ENCODE results near the gene FGFR2. TPM values are rescaled to one million over a fixed set of nuclear protein-coding genes. Genes with fewer than 3 reads are reported as not detected.

Gene FGFR2
- total RNA-seq, 1 experiment from 2014 or later, result 135 TPM

GRCh38 chr10:121551210-121551885 lies 46.9 kb downstream of the FGFR2 start:
- H3K27ac Mint-ChIP-seq, result peak overlapping the region in 1 of 3 experiments; percentile 65; a peak in 1 of 7 replicates
- no peak overlapping the region for H3T11ph ChIP-seq (ENCODE audit: low read length)
- H3K4me2 ChIP-seq (ENCODE audit: insufficient read depth, insufficient read length, low read length), result no peak overlapping the region
- H3K23me2 ChIP-seq (ENCODE audit: insufficient read length, low read depth, low read length, poor library complexity, severe bottlenecking), result no peaks in the 10 kb centered on the region
- peaks cover 67 to 68% of the 10 kb centered on the region in 2 experiments for H3K4me1 Mint-ChIP-seq
- H3K27me3 Mint-ChIP-seq (ENCODE audit: low read depth), result no peaks in the 10 kb centered on the region
- peaks cover 41 to 81% (median 79%) of the 10 kb centered on the region in 3 experiments for H3K36me3 Mint-ChIP-seq (ENCODE audit: insufficient read depth in 1 of 3, low read depth in 3 of 3)
- peaks cover 3% of the 10 kb centered on the region; the same call in 1 of the 2 replicates for H3K4me1 ChIP-seq (ENCODE audit: insufficient read depth, low read length)
- H3K9me3 ChIP-seq (ENCODE audit: control insufficient read depth, low read depth, low read length), result no peaks in the 10 kb centered on the region
- no peaks in the 10 kb centered on the region for H4K20me1 ChIP-seq (ENCODE audit: control insufficient read depth, insufficient read depth, insufficient read length)
- no peak overlapping the region for H3K14ac ChIP-seq (ENCODE audit: insufficient read depth, low read length)
- H2BK20ac ChIP-seq (ENCODE audit: low read depth, low read length, poor library complexity, severe bottlenecking), result no peak overlapping the region
- no peaks in the 10 kb centered on the region for H3K27me3 ChIP-seq (ENCODE audit: insufficient read depth, low read length)
- peaks cover 7% of the 10 kb centered on the region for H3K79me1 ChIP-seq (ENCODE audit: insufficient read depth, low read depth, low read length, poor library complexity, severe bottlenecking)
- no peak overlapping the region for H3K27ac ChIP-seq (ENCODE audit: insufficient read length, low read depth, low read length)
- H3K9me3 Mint-ChIP-seq, result no peaks in the 10 kb centered on the region; a peak in 1 of 5 replicates
- H3K79me2 ChIP-seq (ENCODE audit: insufficient read depth, low read length), result peaks cover 13% of the 10 kb centered on the region; the same call in 1 of the 2 replicates
- H2BK120ac ChIP-seq (ENCODE audit: low read depth, low read length, poor library complexity, severe bottlenecking), result no peak overlapping the region
- no peak overlapping the region for H3K4ac ChIP-seq (ENCODE audit: low read depth, low read length)
- no peak for TF ChIP-seq CTCF (conservative IDR thresholded peaks at IDR 0.05)
- H2BK5ac ChIP-seq (ENCODE audit: insufficient read length, low read length), result no peak overlapping the region
- no peak overlapping the region for H2BK12ac ChIP-seq (ENCODE audit: insufficient read length, low read depth, low read length)
- no peak overlapping the region for H3K4me3 Mint-ChIP-seq
- H3K9ac ChIP-seq (ENCODE audit: extremely low read depth, insufficient read length, low read length), result no peak overlapping the region
- no peak overlapping the region for H4K91ac ChIP-seq (ENCODE audit: insufficient read length, low read depth, low read length)
- WGBS (ENCODE audit: extremely low coverage, insufficient read length, low lambda C conversion rate), result no CpG with 5 or more reads among the region's 10 CpGs
- H4K8ac ChIP-seq (replicated peaks; ENCODE audit: insufficient read length, low read depth, low read length), result no peak overlapping the region
- no peak overlapping the region for H3K56ac ChIP-seq (ENCODE audit: insufficient read length, low read depth, low read length)
- no peak overlapping the region for H3K23ac ChIP-seq (ENCODE audit: insufficient read length, low read depth, low read length)
- H2BK15ac ChIP-seq (ENCODE audit: low read depth, low read length), result no peak overlapping the region
- H4K5ac ChIP-seq (ENCODE audit: insufficient read length, low read depth, low read length), result no peak overlapping the region
- no peak overlapping the region for H2AK5ac ChIP-seq (ENCODE audit: insufficient read length, low read length)
- DNase-seq, result no peak
- no peak overlapping the region for H2AFZ ChIP-seq (ENCODE audit: low read length)
- H3K18ac ChIP-seq (ENCODE audit: insufficient read length, low read depth, low read length), result no peak overlapping the region

Data from H9 (cell line).